ENCODE measurements around the gene GARIN5B. TPM values are rescaled to one million over a fixed set of nuclear protein-coding genes. Genes with fewer than 3 reads are reported as not detected.

GARIN5B gene
- total RNA-seq, 1 experiment from 2014 or later: 0.13 TPM

DNA sequence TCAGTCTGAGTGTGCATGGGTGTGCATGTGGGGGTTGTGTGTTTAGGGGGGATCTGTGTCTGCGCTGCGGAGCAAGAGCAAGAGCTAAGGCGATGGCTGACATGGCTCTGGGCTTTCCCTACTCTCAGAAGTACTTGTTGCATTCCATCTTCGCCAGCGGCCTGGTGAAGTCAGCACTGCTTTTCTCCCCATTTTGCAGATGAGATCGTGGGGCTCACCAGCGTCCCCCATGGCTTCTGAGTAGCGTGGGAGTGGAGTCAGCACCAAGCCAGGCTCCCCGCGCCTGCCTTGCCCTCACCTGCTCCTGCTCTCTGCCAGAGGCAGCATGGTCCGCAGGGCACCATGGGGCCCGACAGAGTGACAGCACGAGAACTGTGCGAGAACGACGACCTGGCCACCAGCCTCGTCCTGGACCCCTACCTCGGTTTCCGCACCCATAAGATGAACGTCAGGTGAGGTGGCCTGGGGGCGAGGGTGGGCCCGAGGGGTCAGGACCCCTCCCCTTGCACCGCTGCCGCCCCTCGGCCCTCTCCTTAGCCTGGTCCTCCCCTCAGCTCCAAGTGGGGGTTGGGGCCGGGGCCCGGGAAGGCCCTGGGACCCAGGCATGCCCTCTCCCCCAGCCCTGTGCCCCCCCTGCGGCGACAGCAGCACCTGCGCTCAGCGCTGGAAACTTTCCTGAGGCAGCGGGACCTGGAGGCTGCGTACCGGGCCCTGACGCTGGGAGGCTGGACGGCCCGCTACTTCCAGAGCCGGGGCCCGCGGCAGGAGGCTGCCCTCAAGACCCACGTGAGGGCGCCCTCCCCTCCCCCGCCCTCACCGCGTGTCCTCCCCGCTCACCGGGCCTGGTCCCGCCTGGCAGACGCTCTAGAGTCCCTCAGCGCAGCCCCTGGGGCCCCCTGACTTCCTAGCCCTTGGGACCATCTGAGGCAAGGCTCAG is 21.2 kb downstream of the GARIN5B start:
- H3K27ac Mint-ChIP-seq: peak overlapping the region in 2 of 3 experiments; percentile 62 to 85; a peak in 4 of 7 replicates

More for the DNA sequence above, 21.2 kb downstream of the GARIN5B start:
- H4K5ac ChIP-seq (ENCODE audit: insufficient read length, low read depth, low read length): no peak overlapping the region
- H3K56ac ChIP-seq (ENCODE audit: insufficient read length, low read depth, low read length): no peak overlapping the region
- no peak overlapping the region for H2AFZ ChIP-seq (ENCODE audit: low read length)
- no peak overlapping the region for H3K4ac ChIP-seq (ENCODE audit: low read depth, low read length)
- peaks cover 17% of the 10 kb centered on the region for H3K23me2 ChIP-seq (ENCODE audit: insufficient read length, low read depth, low read length, poor library complexity, severe bottlenecking)
- no peaks in the 10 kb centered on the region for H4K20me1 ChIP-seq (ENCODE audit: control insufficient read depth, insufficient read depth, insufficient read length)
- peak; percentile 32 for DNase-seq
- no CpG with 5 or more reads among the region's 50 CpGs for whole genome bisulfite sequencing (ENCODE audit: extremely low coverage, insufficient read length, low lambda C conversion rate)
- Mint-ChIP-seq H3K4me3 (peak overlapping the region; percentile 54 to 72), H3K9me3 (no peaks in the 10 kb centered on the region; a peak in 1 of 5 replicates), H3K36me3 (ENCODE audit: insufficient read depth in 1 of 3, low read depth in 3 of 3) (peaks cover 27 to 47% (median 43%) of the 10 kb centered on the region in 3 experiments; a peak in 6 of 7 replicates), H3K27me3 (ENCODE audit: low read depth) (peaks cover 10% of the 10 kb centered on the region), H3K4me1 (peaks cover 21 to 41% of the 10 kb centered on the region in 2 experiments)
- no peak overlapping the region for H2BK5ac ChIP-seq (ENCODE audit: insufficient read length, low read length)
- H2AK5ac ChIP-seq (ENCODE audit: insufficient read length, low read length): no peak overlapping the region
- H4K91ac ChIP-seq (ENCODE audit: insufficient read length, low read depth, low read length): no peak overlapping the region
- no peak overlapping the region for H2BK15ac ChIP-seq (ENCODE audit: low read depth, low read length)
- no peaks in the 10 kb centered on the region for H3K79me1 ChIP-seq (ENCODE audit: insufficient read depth, low read depth, low read length, poor library complexity, severe bottlenecking)
- no peak overlapping the region for H3T11ph ChIP-seq (ENCODE audit: low read length)
- no peak overlapping the region for H2BK20ac ChIP-seq (ENCODE audit: low read depth, low read length, poor library complexity, severe bottlenecking)
- no peak overlapping the region for H3K18ac ChIP-seq (ENCODE audit: insufficient read length, low read depth, low read length)
- H3K14ac ChIP-seq (ENCODE audit: insufficient read depth, low read length): no peak overlapping the region
- H3K4me1 ChIP-seq (ENCODE audit: insufficient read depth, low read length): no peaks in the 10 kb centered on the region; the same call in 1 of the 2 replicates
- no peak overlapping the region for H3K23ac ChIP-seq (ENCODE audit: insufficient read length, low read depth, low read length)
- no peaks in the 10 kb centered on the region; the same call in 1 of the 2 replicates for H3K27me3 ChIP-seq (ENCODE audit: insufficient read depth, low read length)
- no peak overlapping the region for H4K8ac ChIP-seq (replicated peaks; ENCODE audit: insufficient read length, low read depth, low read length)
- TF ChIP-seq, protein P1, sequence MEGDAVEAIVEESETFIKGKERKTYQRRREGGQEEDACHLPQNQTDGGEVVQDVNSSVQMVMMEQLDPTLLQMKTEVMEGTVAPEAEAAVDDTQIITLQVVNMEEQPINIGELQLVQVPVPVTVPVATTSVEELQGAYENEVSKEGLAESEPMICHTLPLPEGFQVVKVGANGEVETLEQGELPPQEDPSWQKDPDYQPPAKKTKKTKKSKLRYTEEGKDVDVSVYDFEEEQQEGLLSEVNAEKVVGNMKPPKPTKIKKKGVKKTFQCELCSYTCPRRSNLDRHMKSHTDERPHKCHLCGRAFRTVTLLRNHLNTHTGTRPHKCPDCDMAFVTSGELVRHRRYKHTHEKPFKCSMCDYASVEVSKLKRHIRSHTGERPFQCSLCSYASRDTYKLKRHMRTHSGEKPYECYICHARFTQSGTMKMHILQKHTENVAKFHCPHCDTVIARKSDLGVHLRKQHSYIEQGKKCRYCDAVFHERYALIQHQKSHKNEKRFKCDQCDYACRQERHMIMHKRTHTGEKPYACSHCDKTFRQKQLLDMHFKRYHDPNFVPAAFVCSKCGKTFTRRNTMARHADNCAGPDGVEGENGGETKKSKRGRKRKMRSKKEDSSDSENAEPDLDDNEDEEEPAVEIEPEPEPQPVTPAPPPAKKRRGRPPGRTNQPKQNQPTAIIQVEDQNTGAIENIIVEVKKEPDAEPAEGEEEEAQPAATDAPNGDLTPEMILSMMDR (conservative IDR thresholded peaks at IDR 0.05): no peak
- no peaks in the 10 kb centered on the region for H3K9me3 ChIP-seq (ENCODE audit: control insufficient read depth, low read depth, low read length)
- no peak overlapping the region for H3K27ac ChIP-seq (ENCODE audit: insufficient read length, low read depth, low read length)
- no peak overlapping the region for H3K9ac ChIP-seq (ENCODE audit: extremely low read depth, insufficient read length, low read length)
- H3K4me2 ChIP-seq (ENCODE audit: insufficient read depth, insufficient read length, low read length): peak overlapping the region; percentile 74
- H2BK120ac ChIP-seq (ENCODE audit: low read depth, low read length, poor library complexity, severe bottlenecking): no peak overlapping the region
- no peaks in the 10 kb centered on the region for H3K79me2 ChIP-seq (ENCODE audit: insufficient read depth, low read length)
- H2BK12ac ChIP-seq (ENCODE audit: insufficient read length, low read depth, low read length): no peak overlapping the region
